GM19238 (cell line): Measurements from ENCODE around the gene PFN1.
A peak's percentile ranks its signal among the peaks of the same experiment; 100 is the strongest.

ENCODE experiments used
- DNase-seq: peaks from one replicate; pipeline ENCODE4 v3.0.0; 2011; ENCODE audit warnings: low spot score; ENCODE audit not compliant: insufficient read length

The PFN1 gene

DNA sequence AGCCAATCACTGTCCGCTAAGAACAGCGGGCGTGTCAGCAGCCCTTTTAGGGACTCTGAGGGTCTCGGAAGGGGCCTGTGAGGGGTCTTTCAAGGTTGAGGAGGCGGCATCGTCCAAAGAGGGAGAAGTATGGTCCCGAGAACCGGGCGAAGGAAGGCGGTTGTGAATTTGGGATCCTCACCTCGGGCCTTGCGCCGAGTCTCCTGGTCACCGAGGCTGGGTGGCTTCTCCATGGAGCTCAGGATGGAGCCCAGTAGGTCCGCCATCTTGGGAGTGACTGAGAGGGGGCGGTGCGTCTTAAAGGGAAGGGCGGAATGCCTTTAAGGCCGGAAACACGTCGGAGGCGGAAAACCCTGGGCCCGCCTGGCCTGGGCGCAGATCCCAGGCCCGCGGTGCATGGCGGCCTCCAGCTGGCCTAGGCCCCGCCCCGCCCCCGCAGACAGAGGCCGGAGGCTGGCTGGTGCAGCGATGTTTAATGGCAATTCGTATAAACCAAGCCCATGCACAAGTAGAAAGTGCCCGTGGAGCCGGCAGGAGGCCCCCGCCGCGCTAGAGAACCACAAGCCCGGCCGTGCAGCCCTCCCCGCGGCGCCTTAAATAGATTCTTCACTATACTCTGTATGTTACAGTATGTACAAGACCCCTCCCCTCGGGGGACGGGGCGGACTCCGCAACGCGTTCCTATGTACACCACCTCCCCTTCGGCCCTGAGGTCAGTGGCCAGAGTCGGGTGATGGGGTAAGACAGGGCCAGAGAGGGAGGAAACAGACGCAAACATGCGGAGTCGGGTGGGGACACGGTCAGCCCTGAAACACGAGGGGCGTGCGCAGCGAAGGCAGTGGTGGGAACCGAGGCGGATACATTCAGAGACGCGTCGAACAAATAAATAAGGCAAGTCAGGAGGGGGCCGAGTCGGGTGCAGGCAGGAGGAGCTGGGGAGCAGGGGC, 19.5 kb upstream of the PFN1 start, which contains the start of gene SPAG7:
Gene SPAG7, minus strand, starts transcription at position 279 of the 947 bp plus-strand sequence. Its CDS starts 13 bp downstream, at position 266.
- DNase-seq = peak; percentile 87

DNA sequence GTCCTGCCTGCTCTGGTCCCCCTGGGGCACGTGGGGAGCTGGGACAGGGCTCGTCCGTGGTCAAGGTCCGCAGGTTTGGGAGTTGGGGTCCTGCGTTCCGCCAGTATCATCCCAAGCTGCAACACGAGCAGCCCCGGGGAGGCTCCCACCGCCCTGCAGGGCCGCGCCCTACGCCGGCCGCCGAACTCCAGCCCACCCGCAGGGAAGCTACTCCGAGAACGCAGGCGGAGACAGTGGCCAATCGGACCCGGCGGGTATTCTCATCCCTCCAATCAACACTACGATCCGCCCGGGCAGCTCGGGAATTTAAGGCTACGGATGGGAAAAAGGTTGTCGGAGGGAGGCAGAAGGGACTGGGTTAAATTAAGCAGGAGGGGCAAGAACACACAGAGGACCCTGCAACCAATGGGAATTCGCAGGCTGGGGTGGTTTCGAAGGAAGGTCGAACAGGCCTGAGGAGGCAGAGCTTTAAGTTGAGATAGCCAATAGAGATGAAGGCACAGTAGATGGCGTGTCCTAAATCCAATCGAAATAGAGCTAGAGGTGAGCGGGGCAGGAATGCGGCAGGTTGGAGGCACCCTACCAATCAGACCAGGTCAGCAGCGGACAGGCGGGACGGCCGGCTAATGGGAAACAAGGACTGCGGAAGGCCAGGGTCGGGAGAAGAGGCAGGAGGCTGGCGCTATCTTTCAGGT, 18.7 kb upstream of the PFN1 start:
- peak; percentile 97 for DNase-seq

DNA sequence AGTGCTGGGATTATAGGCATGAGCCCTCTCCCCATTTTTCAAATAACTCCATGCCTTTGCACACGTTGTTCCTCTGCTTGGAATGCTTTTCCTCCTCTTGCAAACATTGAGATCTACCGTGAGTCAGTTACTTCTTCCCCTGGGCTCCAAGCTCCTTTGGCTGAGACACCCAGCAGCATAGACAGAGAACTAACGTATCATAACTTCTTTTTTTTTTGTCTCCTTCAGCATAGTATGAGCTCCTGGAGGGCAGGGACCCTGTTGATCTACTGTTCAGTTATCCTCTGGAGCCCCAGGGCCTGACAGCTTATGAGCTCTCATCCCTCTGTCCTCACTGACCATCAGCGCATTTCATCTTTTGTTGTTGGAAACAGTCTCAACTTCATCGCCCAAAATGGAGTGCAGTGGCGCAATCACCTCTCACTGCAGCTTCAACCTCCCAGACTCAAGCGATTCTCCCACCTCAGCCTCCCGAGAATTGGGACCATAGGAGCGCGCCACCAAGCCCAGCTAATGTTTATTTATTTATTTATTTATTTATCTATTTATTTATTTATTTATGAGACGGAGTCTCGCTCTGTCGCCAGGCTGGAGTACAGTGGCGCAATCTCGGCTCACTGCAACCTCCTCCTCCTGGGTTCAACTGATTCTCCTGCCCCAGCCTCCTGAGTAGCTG, 17.1 kb upstream of the PFN1 start:
- no peak for DNase-seq

DNA sequence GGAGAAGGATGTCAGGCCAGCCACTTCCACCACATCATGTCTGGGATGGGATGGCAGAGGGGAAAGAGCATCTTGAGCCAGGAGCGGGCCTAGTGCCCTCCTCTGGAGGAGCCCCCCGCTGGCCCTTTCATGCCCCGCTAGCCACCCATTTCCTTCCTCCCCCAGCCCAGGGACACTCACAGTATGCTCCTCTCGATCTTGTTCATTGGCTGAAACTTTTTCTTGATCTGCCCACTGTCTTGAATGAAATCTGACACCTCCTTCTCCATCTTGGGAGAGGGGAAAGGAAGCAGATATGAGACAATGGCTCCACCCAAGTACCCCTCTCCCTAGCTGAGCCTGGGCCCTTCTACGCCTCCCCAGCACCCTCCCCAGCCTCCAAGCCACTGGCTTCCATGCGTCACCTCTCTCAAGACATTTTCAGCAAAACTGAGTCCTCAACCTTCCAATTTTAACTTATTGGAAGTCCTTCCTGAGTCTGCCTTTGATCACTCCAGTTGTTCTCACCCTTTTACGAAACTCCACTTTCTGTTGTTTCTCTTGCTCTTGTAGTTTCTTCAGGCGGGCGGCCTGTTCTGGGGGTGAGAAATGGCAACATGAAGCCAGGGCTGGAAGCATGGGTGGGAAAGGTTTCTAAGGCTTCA, 12.1 kb upstream of the PFN1 start:
- no peak for DNase-seq

DNA sequence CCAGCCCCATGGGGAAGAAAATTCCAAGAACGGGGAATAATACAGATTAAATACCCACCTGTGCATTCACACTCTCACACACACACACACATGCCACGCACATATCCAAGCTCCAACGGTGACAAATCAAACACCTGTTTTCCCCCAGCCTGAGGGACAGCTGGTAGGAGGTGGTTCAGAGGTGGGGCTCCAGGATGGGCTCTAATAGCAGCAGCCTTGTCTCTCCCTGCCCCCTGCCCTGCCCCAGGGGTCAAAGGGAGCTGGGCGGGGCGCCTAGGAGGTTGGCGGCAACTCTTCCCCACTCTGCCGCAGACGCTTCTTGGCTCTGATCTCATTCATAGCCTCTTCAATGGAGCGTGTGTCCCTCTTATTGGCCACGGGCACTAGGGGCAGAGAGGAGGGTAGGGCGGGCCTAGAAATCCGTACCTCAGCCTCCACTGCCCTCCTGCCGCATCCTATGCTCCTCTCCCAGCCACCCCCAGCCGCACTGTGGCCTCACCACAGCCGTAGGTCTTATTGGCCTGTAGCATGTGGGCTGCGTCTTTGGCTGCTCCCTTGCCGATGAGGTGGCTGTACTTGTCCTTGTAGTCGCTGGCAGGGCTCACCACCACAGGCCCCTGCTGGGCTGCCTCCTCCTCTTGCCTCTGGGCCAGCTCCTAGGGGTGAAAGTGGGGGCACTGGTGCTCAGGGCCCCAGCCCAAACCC, 11.1 kb upstream of the PFN1 start:
- no peak for DNase-seq

DNA sequence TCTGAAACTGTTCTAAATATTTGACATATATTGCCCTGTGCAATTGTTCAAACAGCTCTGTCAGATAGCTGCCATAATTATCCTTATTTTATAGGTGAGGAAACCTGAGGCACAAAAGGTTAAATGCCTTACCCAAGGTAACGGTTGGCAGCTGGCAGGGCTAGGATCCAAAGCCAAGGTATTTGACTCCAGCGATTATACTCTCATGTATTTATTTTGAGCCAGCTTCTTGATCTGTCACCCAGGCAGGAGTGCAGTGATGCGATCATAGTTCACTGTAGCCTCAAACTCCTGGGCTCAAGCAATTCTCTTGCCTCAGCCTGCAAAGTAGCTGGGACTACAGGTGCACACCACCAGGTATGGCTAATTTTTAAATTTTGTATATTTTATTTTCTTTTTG, 9.8 kb upstream of the PFN1 start:
- DNase-seq = no peak

DNA sequence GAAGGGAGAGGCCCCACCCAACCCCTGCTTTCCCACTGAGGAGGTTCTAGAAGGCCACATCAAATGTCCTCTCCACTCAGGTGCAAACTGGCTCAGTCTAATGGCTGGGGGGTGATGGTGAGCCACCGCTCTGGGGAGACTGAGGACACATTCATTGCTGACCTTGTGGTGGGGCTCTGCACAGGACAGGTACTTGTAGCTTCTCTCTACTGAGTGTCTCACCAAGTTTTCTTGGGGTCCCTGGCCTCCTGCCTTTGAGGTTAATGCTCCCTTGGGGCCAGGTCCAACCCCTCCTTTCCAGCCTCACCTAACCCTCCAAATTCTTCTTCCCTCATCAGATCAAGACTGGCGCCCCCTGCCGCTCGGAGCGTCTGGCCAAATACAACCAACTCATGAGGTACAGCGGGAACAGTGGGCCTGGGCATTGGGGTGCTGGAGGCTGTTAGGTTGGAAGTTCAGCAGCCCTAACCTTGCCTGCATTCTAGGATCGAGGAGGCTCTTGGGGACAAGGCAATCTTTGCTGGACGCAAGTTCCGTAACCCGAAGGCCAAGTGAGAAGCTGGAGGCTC, 8.2 kb upstream of the PFN1 start:
- no peak for DNase-seq

DNA sequence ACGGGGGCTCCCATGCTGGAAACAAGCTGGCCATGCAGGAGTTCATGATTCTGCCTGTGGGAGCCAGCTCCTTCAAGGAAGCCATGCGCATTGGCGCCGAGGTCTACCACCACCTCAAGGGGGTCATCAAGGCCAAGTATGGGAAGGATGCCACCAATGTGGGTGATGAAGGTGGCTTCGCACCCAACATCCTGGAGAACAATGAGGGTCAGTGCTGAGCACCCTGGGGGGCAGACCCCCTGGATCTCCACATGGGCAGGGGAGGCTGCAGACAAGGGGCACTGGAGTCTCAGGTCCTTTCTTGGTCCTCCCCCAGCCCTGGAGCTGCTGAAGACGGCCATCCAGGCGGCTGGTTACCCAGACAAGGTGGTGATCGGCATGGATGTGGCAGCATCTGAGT, 6.8 kb upstream of the PFN1 start:
- DNase-seq = no peak

DNA sequence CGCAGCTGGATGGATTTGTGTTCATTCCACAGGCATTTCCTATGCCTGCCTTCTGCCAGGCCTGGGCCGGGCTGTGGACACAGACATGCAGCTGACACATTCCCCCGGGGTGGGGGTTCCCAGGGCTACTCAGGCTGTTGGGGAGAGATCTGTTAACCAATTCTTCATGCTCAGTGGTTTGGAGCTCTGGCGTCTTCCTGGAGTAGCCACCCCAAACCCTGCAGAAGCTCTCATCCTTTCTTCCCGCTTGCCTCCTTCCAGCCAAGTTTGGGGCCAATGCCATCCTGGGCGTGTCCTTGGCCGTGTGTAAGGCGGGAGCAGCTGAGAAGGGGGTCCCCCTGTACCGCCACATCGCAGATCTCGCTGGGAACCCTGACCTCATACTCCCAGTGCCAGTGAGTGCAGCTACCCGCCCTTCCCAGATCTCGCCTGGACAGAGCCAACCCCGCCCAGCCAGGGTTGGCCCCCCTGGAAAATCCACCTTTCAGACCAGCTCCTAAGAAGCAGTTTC, 5.2 kb upstream of the PFN1 start:
- no peak for DNase-seq

DNA sequence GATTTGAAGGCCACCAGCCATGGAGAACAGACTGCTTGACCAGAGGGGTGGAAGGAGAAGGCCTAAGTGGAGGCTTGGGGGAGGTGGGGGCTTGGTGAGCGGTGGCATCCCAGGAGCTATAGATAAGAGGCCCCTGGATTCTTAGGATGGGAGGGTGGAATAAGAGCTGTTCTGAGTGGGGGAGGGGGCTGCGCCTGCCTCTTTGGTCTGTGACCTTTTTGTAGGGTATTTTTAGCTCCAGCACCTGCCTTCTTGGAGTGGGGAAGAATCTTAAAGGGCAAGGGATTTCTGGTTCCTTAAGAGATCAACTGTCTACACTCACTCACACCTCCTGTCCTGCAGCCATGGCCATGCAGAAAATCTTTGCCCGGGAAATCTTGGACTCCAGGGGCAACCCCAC, 3.2 kb upstream of the PFN1 start:
- DNase-seq = no peak

DNA sequence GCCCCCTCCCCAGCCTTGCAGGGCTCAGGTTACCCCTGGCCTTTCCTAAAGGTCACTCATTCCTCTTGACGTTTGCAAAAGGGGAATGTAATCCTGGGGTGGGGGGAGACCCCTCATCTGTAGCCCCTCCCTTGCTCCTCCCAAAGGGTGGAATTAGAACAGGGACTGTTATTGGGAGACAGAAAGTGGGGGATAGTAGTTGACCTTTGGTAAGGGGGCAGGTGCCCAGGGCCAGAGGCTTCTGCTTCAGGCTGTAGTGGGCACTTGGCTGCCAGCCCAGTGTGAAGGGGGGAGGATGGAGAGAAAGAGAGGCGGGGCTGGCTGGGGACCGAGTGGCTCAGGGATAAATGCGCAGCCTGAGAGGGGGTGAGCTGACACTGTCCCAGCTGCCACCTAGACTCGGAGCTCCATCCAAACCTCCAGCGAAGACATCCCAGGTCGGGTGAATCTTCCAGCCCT, 2.4 kb upstream of the PFN1 start, which contains the start of gene ENO3:
Gene ENO3, plus strand, starts transcription at position 374 of the 459 bp plus-strand sequence. CDS start 711 bp downstream, outside the sequence.
- DNase-seq = no peak

DNA sequence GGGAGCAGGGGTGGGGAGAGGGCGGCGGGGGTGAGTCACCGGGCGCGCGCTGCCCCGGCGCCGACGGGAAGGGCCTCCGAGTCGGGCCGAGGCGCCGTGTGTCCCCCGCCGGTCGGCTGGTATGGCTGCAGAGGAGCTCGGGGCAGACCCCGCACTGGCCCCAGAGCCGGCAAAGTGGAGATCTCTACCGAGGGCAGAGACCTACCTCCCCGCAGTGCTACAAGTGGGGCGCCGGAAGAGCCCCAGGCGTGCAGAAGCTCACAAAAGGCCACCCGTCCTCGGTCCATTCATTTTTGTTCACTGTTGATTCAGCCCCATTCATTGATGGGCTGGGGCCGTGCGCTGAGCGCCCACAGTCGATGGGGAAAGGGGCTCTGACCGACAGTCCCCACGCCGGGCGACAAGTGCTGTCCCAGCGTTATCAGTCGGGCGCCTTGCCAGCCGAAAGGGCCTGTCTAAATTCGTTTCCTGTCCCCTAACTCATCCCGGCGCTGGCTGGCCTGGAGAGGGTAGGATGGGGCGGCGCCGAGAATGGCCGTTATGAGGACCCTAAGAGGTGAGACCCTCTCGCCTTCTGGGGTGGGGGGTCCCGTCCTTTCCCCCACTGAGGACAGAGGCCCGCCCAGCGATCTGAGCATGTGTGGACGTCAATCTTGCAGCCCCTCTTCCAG, 1.9 kb upstream of the PFN1 start:
- no peak for DNase-seq

DNA sequence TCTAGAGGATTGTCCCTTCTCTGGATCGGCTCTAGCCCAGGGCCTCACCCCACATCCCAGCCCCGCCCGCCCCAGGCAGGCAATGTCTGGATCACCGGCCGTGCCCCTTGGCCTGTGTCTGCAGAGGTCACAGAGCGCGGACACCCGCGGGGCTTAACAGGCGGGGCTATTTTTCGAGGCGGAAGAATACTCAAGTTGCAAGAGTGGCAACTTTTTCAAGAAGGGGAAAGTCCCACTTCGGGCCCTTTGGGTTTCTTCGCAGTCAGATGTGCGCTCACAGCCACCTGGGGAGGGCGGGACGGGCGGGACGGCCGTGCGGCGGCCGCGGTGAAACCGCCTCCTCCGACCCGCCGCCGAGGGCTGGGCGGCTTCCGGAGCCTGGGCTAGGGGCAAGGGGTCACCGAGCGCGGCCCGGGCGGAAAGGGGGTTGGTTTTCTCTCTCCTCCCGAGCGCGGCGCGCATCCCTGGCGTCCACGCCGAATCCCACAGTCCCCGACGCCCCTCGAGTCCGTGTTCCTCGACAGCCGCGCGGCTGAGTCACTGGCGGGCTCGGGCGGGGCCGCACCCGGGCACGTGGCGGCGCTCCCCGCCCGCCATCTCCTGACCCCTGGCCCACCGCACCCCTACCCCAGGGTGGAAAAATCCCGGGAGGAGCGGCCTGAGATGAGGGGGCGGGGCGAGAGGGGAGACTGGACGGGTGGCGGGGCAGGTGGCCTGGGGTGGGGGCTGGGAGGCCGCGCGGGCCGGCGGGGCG, 1.2 kb upstream of the PFN1 start:
- peak; percentile 84 for DNase-seq

DNA sequence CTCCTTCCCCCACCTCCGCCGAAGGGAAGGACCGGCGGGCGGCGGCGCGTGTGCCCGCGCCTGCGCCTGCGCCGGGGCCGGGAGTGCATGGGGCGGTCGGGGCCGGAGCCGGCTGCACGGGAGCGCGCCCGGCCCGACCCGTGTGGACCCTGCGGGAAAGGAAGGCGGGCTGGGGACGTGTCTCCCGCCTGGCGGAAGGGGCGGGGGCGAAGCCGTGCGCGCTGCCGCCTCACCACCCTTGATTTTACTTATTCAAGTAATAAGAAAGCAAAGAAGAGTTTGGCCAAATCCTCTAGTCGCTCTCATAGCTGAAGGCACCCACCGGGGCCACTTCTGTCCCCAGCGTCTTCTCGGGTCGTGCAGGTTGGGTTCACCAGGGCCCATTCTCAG, 596 bp upstream of the PFN1 start:
- peak; percentile 85 for DNase-seq

DNA sequence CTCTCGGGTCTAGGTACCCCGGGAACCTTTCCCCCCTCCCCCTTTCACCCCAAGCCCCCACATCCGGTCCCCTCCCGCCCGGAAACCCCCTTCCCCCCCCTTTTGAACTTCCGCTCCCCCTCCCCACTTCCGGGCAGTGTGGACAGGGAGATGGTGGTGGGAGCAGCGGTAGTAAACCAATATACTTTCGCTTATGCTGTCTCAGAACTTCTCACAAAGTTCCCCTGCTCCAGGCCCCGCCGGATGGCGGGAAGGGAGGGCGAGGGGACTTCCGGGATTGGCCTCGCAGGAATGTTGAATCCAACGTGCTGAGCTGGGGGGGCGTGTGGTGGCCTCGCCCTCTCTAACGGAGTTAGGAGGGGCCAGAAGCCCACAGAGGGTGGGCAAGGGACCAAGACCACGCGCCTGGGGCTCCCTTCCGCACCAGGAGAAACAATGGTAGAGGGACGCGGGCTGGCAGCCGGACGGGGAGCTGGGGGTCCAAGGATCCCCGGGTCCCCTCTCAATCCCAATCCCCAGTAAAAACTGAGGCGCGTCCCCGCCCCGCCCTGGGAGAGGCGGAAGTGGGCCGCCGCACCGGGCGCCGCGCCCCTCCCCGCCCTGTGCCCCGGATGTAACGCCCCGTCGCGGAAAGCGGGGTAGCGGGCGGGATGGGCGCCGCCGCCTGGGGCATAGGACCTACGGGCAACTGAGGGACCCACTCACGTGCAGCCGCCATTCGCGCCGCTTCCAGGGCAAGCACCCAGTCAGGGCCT, 742 bp downstream of the PFN1 start:
- peak; percentile 68 for DNase-seq

DNA sequence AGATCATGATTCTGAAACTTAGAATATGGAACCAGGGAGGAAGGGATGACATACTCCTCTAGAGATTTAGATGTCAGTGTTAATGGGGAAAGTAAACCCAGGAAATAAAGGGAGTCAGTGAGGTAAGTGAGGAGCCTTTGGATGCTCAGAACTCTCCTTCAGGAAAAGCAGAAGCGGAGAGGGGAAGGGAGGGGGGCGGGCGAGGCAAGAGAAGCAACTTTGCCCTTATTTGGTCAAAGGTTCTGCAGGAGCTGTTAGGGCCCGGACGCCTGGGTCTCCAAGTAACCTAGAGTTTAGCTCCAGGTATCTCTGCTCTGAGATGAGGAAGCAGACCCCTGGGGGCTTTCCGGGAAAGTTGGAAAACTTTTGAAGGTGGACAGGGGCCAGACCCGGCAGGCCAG, 1.3 kb downstream of the PFN1 start:
- DNase-seq = no peak

DNA sequence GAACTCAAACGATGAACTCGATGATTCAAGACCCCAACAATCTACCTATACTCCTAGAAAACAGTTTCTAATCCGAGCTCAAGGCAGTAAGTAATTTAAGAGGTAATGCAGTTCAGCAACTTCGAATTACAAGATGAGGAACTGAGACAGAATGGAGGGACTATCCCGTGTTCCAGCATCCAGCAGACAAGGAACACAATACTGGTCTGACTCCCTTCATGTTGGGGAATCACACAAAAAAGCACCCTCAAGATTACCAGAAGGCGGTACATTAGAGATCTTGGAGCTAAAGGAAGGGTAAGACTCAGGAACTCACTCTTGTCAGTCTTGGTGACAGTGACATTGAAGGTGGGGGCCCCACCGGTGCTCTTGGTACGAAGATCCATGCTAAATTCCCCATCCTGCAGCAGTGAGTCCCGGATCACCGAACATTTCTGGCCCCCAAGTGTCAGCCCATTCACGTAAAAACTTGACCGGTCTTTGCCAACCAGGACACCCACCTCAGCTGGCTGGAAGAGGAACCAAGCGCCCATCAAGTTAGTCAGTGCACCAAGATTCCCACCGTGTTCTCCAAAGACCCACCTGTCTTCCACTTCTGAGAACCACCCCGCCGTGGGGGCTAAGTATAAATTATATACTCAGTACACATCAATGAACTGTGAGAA, 1.9 kb downstream of the PFN1 start:
- DNase-seq = no peak

DNA sequence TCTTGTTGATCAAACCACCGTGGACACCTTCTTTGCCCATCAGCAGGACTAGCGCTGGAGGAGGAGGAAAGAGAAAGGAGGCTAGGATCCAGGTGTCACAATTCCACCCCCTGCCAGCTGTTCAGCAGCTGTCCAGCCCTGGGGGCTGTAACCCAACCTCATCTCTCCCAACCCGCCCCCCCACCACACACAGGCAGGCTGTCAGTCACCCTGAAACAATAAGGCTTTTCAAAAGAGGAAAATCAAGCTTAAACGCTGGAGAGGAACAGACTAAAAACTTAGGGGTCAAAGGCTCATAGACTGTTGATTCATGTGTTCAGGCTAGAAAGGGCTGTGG, 2.4 kb downstream of the PFN1 start:
- DNase-seq = no peak
